Stomach smooth muscle (tissue), 2 donors: ENCODE results near the gene RERGL.
"Not testable (repeated sequence)": the region's sequence is repeated elsewhere in the genome, so short reads cannot be mapped to it uniquely, and the experiment has no call there.

Experiments
- H3K27ac ChIP-seq: one replicate; pipeline ENCODE4 v1.7.0; 2013; ENCODE audit warnings: mild to moderate bottlenecking, low read length, inconsistent platforms
- H3K27me3 ChIP-seq, 2 donors: one replicate each; pipeline ENCODE4 v1.7.0; 2013; ENCODE audit warnings: low read length in 2 of 2; ENCODE audit not compliant: insufficient read depth in 2 of 2, control insufficient read depth in 1 of 2
- H3K36me3 ChIP-seq, 2 donors: one replicate each; pipeline ENCODE4 v1.7.0; 2013; ENCODE audit warnings: low read length in 2 of 2; ENCODE audit not compliant: control insufficient read depth in 2 of 2, insufficient read depth in 2 of 2
- H3K4me1 ChIP-seq: one replicate; pipeline ENCODE4 v1.7.0; 2013; ENCODE audit warnings: low read length; ENCODE audit not compliant: control insufficient read depth, insufficient read depth
- H3K4me3 ChIP-seq, 2 donors: one replicate each; pipeline ENCODE4 v1.7.0; 2013; ENCODE audit warnings: low read length in 2 of 2
- H3K9ac ChIP-seq, 2 donors: one replicate each; pipeline ENCODE4 v1.7.0; 2013; ENCODE audit warnings: low read length in 2 of 2, mild to moderate bottlenecking in 1 of 2
- H3K9me3 ChIP-seq, 2 donors: one replicate each; pipeline ENCODE4 v1.7.0; 2013; ENCODE audit warnings: low read length in 2 of 2; ENCODE audit not compliant: control insufficient read depth in 2 of 2
- donor health status: healthy.
- donor health status: Pancreatic carcinoma.

Gene RERGL

GRCh38 chr12:18079541-18080246 is 10.3 kb downstream of the RERGL start:
- H3K9ac ChIP-seq, result no peak overlapping the region
- H3K4me1 ChIP-seq, result no peaks in the 10 kb centered on the region

GRCh38 chr12:18074001-18074400 is 16.0 kb downstream of the RERGL start:
- no peak overlapping the region for H3K4me3 ChIP-seq
- H3K27ac ChIP-seq, result no peak overlapping the region
- H3K4me1 ChIP-seq, result no peaks in the 10 kb centered on the region

More at GRCh38 chr12:18079541-18080246, 10.3 kb downstream of the RERGL start:
- H3K27me3 ChIP-seq, result no peaks in the 10 kb centered on the region
- no peak overlapping the region for H3K27ac ChIP-seq
- no peak overlapping the region for H3K4me3 ChIP-seq
- H3K9me3 ChIP-seq, result peaks cover 0 to 2% of the 10 kb centered on the region in 2 donors
- no peaks in the 10 kb centered on the region for H3K36me3 ChIP-seq

DNA sequence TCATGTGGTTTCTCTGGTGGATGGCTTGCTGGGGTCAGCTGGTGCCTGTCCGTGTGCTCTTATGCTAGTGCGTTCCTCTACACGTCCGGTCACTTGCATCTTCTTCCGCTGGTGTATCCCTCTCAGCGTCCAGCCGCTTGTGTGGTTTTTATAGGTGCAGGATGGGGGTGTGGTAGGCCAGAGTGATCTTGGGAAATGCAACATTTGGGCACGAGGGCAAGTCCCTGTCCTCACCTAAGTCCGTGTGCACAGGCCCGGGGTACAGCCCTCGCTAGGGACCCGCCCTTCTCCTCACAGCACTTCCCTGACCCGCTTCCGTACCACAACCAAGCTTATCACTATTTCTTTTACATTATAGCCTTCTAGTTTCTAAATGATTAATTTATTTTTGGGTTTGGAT is 17.3 kb downstream of the RERGL start:
- H3K9me3 ChIP-seq, result no peaks in the 10 kb centered on the region
- no peak overlapping the region for H3K9ac ChIP-seq
- H3K27me3 ChIP-seq, result no peaks in the 10 kb centered on the region
- H3K27ac ChIP-seq, result no peak overlapping the region
- H3K4me1 ChIP-seq, result no peaks in the 10 kb centered on the region
- no peaks in the 10 kb centered on the region for H3K36me3 ChIP-seq
- H3K4me3 ChIP-seq, result no peak overlapping the region

More at GRCh38 chr12:18074001-18074400, 16.0 kb downstream of the RERGL start:
- H3K27me3 ChIP-seq, result no peaks in the 10 kb centered on the region
- no peak overlapping the region for H3K9ac ChIP-seq
- no peaks in the 10 kb centered on the region for H3K9me3 ChIP-seq
- H3K36me3 ChIP-seq, result no peaks in the 10 kb centered on the region

- Histone ChIP-seq H3K9me3 (no peaks in the 10 kb centered on the region), H3K36me3 (no peaks in the 10 kb centered on the region), H3K4me3 (no peak overlapping the region), H3K27me3 (no peaks in the 10 kb centered on the region), H3K27ac (no peak overlapping the region), H3K4me1 (no peaks in the 10 kb centered on the region), H3K9ac (no peak overlapping the region)
Measured at GRCh38 chr12:18071336-18071735, 18.7 kb downstream of the RERGL start.

DNA sequence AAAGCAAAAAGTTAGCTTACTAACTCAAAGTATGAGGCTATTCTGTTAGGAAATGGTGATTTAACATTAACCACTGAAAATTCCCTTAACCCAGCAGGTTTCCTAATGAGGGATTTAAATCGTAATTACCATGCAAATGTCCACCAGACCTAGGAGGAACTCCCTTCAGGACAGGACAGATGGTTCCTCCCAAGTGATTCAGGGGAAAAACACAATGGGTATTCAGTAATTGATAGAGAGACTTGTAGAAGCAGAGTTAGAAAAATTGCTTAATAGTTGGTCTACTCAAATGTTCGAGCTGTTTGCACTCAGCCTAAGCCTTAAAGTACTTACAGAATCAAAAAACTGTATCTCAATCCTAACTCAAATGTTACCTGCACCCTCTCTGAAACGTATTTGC is 21.6 kb downstream of the RERGL start:
- Histone ChIP-seq H3K27ac (no peak overlapping the region), H3K4me3 (no peak overlapping the region), H3K9ac (no peak overlapping the region), H3K4me1 (no peaks in the 10 kb centered on the region), H3K36me3 (no peaks in the 10 kb centered on the region), H3K9me3 (no peaks in the 10 kb centered on the region), H3K27me3 (no peaks in the 10 kb centered on the region)

DNA sequence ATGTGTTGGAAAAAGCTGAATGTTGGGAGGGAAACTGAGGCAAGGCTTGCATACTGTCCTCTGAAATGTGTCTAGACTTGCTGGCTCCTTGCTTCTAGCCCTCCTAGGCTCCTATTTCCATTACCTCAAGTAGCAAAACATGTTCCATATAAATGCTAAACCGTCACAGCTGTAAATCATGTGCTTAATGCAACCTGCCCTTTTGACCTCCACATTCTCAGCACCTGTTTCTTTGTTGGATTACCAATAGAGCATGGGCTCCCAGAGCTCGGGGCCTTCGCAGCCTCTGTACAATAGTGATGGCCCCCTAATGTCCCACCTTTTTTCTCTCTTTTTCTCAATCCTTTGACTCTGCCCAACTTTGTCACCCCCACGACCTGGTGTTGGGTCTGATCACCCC is 23.3 kb downstream of the RERGL start:
- no peaks in the 10 kb centered on the region for H3K4me1 ChIP-seq
- H3K27me3 ChIP-seq, result no peaks in the 10 kb centered on the region
- H3K4me3 ChIP-seq, result no peak overlapping the region
- no peaks in the 10 kb centered on the region for H3K36me3 ChIP-seq
- no peak overlapping the region for H3K9ac ChIP-seq
- no peaks in the 10 kb centered on the region for H3K9me3 ChIP-seq
- no peak overlapping the region for H3K27ac ChIP-seq

DNA sequence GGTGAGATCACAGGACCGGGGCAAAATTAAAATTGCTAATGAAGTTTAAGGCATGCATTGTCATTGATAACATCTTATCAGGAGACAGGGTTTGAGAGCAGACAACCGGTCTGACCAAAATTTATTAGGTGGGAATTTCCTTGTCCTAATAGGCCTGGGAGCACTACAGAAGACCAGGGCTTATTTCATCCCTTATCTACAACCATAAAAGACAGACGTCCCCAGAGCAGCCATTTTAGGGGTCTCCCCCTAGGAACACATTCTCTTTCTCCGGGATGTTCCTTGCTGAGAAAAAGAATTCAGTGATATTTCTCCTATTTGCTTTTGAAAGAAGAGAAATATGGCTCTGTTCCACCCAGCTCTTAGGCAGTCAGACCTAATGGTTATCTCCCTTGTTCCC is 27.1 kb downstream of the RERGL start:
- H3K27ac ChIP-seq, H3K9ac ChIP-seq: not testable (repeated sequence)

DNA sequence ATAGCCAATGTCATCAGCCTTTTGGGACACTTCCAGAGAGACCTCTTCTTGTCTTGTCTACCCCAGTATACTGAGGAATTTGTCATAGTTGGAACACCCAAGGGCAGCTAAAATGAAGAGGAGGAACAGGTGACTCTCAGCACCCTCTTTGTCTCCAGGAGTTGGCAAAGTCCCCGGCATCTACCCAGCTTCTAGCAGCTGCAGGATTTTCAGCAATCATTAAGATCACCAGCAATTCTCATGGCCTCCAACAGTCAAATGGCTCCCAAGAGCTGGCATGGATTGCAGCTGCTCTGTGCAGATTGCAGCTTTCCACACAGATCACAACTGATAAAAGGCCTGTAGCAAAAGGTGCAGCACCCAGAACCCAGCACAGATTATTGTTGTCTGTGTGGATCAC is 32.9 kb downstream of the RERGL start:
- H3K27ac ChIP-seq, result no peak overlapping the region

More for the DNA sequence above, 27.1 kb downstream of the RERGL start:
- H3K4me1 ChIP-seq, H3K36me3 ChIP-seq, H3K9me3 ChIP-seq, H3K4me3 ChIP-seq, H3K27me3 ChIP-seq: not testable (repeated sequence)

DNA sequence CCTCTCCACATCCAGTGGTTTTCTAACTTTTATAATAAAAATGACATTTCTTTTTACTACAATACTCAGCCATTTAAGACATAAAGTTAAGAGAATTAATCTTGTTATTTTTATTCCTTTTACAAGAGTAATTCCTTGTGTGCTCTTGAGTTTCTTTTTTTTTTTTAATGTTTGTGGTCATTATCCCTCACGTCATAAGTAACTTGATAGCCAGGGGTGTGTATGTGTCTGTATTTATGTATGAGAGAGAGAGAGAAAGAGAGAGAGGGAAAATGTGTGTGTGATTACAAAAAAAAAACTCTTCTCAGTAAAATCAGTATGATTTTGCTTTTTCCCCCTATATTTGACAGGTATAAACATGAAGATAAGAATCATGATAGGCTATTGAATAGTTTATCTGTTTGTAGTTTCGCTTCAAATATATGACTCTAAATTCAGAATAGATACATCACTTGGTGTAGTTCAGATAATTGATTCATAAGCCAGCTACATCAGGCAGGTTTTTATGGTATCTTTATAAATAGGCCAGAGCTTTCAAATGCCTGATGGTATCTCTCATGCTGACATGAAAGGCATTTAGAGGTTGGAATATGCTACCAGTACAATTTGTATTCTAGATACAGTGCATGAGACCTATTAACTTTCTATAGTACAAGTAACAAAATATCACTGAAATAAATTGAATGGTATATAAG is 34.9 kb downstream of the RERGL start:
- H3K4me1 ChIP-seq, result no peaks in the 10 kb centered on the region
- no peak overlapping the region for H3K4me3 ChIP-seq
- no peaks in the 10 kb centered on the region for H3K36me3 ChIP-seq
- no peak overlapping the region for H3K9ac ChIP-seq
- H3K27me3 ChIP-seq, result no peaks in the 10 kb centered on the region
- no peak overlapping the region for H3K27ac ChIP-seq
- H3K9me3 ChIP-seq, result no peaks in the 10 kb centered on the region

More for the DNA sequence above, 32.9 kb downstream of the RERGL start:
- Histone ChIP-seq H3K4me3 (no peak overlapping the region), H3K36me3 (no peaks in the 10 kb centered on the region), H3K27me3 (no peaks in the 10 kb centered on the region), H3K4me1 (no peaks in the 10 kb centered on the region), H3K9ac (no peak overlapping the region), H3K9me3 (no peaks in the 10 kb centered on the region)

DNA sequence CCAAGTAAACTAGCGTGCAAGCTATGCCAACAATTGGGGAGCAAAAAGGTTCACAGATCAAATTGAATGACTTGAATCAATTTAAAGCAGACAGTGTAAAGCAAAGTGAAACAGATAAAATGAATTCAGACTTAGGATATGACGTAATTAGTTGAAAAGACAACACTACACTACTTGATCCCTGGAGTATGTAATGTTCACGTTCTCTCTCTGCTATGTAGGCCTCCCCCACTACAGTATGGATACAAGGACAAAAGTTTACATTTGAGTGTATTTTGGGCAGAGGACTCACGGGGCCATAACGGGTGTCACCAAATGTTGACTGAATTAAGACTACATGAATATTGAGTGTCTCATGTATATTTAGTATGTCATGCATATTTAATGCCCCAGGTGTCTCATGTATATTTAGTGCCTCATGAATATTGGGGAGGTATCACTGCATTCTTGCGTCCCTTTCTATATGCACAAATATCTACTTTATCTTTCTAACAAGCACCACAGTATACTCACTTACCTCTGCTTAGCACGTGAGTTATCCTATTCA is 44.5 kb downstream of the RERGL start:
- Histone ChIP-seq H3K27me3 (no peaks in the 10 kb centered on the region), H3K4me3 (no peak overlapping the region), H3K4me1 (no peaks in the 10 kb centered on the region), H3K27ac (no peak overlapping the region), H3K9ac (no peak overlapping the region), H3K9me3 (no peaks in the 10 kb centered on the region), H3K36me3 (no peaks in the 10 kb centered on the region)
